ENCODE measurements around the gene ZNF280B. TPM values are rescaled to one million over a fixed set of nuclear protein-coding genes. Genes with fewer than 3 reads are reported as not detected.

The ZNF280B gene
- total and polyA plus RNA-seq, 2 donors (not counting 3 experiments of a cell fraction or from before 2014, with no cell fraction given): 1.5 to 3.1 TPM

- DNase-seq (ENCODE audit: low read depth, low spot score): no peak
- POLR2A ChIA-PET: no interaction called here
- intact Hi-C loops (cut with micrococcal nuclease): no loop called here
Observed at GRCh38 chr22:22478470-22478869, 30.1 kb downstream of the ZNF280B start.

More at GRCh38 chr22:22478470-22478869, 30.1 kb downstream of the ZNF280B start:
- no peaks in the 10 kb centered on the region for H3K9me1 ChIP-seq (replicated peaks; ENCODE audit: control insufficient read depth, extremely low read depth, insufficient read depth, low read length)
- no peaks in the 10 kb centered on the region for H4K20me1 ChIP-seq (replicated peaks; ENCODE audit: control insufficient read depth, extremely low read depth, insufficient read depth, low read length)
- no peak overlapping the region for H3K4me2 ChIP-seq (ENCODE audit: insufficient read depth, low read length)
- H3K27ac ChIP-seq (ENCODE audit: insufficient read depth, low read depth, low read length): no peak overlapping the region
- CTCF ChIA-PET: interaction anchor here (1.3 to 1.6 kb wide), 2 partner anchors 14 to 30 kb away, joined by 5 to 6 read pairs; partner anchors contain the start of gene ZNF280B
- dilution Hi-C loops (cut with MboI; ENCODE audit: extremely low pct_ligation_motif_present, low sequenced_read_pairs): no loop called here
- no peak overlapping the region for H3K9ac ChIP-seq (replicated peaks; ENCODE audit: extremely low read depth, insufficient read depth, low read length)
- H3K9me3 ChIP-seq (replicated peaks; ENCODE audit: control insufficient read depth, insufficient read depth, low read length): no peaks in the 10 kb centered on the region
- no peaks in the 10 kb centered on the region for H3K79me2 ChIP-seq (ENCODE audit: control insufficient read depth, insufficient read depth, low read length)
- no peaks in the 10 kb centered on the region for H3K36me3 ChIP-seq (ENCODE audit: control insufficient read depth in 2 of 2, extremely low read depth in 1 of 2, insufficient read depth in 2 of 2, low read length in 2 of 2)
- FAIRE-seq: no peak
- no peak for TF ChIP-seq POLR2AphosphoS5 (IDR thresholded peaks at IDR 0.05; ENCODE audit: insufficient read depth, low read depth, low read length)
- TF ChIP-seq MYC (IDR thresholded peaks at IDR 0.05; ENCODE audit: low read depth, low read length): no peak
- TF ChIP-seq JUN (IDR thresholded peaks at IDR 0.05; ENCODE audit: borderline replicate concordance, insufficient read depth, insufficient read length, low read depth): no peak
- no peak for TF ChIP-seq EZH2 (IDR thresholded peaks at IDR 0.05; ENCODE audit: borderline replicate concordance, low read depth, low read length, severe bottlenecking)
- TF ChIP-seq MAX (IDR thresholded peaks at IDR 0.05; ENCODE audit: insufficient read depth, insufficient read length): no peak
- TF ChIP-seq POLR2A (IDR thresholded peaks at IDR 0.05; ENCODE audit: low read depth, low read length): no peak
- no peak for TF ChIP-seq CTCF (IDR thresholded peaks at IDR 0.05; ENCODE audit: extremely low read depth in 1 of 2, insufficient read depth in 1 of 2, low read depth in 1 of 2, low read length in 2 of 2)
- no peak for TF ChIP-seq GATA2 (IDR thresholded peaks at IDR 0.05; ENCODE audit: insufficient read depth, insufficient read length, low read depth, low read length)
- TF ChIP-seq FOS (IDR thresholded peaks at IDR 0.05; ENCODE audit: borderline replicate concordance, insufficient read depth, low read length): no peak
- no TSS peak for BruUV-seq (replicated peaks)
- no peak overlapping the region for H3K4me3 ChIP-seq (replicated peaks in 1 of 3; ENCODE audit: insufficient read depth in 1 of 3, low read depth in 1 of 3, low read length in 3 of 3)
- no peak overlapping the region for H2AFZ ChIP-seq (ENCODE audit: low read depth, low read length)
- no peaks in the 10 kb centered on the region for H3K27me3 ChIP-seq (ENCODE audit: control insufficient read depth in 2 of 2, insufficient read depth in 2 of 2, low read length in 2 of 2)
- H3K4me1 ChIP-seq (ENCODE audit: control insufficient read depth, extremely low read depth, insufficient read depth, low read length): no peaks in the 10 kb centered on the region
